ENCODE data around the gene ZNF429.
"Not testable (repeated sequence)": the region's sequence is repeated elsewhere in the genome, so short reads cannot be mapped to it uniquely, and the experiment has no call there.

The ZNF429 gene

DNA sequence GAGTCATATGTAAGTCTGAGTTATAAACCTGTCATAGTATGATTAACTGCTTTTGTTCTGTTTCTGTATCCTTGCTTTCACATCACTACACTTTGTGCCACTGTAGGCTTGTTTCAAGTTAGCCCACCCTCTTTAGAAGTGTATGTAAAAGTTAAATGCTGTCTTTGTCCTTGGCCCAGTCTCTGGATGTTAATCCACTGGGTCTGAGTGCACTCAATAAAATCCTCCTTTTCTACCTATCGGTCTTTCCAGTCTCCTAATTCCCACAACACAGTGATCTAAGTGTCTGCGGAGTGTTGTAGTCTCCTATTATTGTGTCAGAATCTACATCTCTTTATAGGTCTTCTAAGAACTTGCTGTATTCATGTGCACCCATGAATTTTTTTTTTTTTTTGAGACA, 14.1 kb downstream of the ZNF429 start:
- no peak for DNase-seq

- DNase-seq: no peak
Observed at GRCh38 chr19:21532904-21533303, 27.5 kb downstream of the ZNF429 start.

GRCh38 chr19:21536741-21537290, 31.4 kb downstream of the ZNF429 start:
- not testable (repeated sequence) for DNase-seq

GRCh38 chr19:21559444-21559843, 54.0 kb downstream of the ZNF429 start:
- DNase-seq: no peak

GRCh38 chr19:21564406-21564805, 59.0 kb downstream of the ZNF429 start:
- DNase-seq: no peak

DNA sequence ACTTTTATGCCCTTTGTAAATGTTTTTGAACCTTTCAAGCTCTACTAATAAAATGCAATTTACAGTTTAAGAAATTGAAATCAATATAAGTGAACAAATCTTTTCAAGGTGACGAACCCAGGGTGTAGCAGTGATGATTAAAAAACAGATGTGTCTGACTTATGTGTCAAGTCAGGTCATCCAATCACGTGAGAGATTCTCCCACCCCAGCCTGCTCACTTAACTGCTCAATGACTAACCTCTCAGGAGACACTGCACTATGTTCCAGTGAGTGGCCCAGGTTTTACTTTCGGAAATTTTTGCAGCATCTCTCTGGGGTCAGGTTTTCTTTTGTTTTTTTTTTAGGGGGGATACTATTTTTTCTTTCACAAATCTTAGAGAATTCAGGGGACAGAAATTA, 60.7 kb downstream of the ZNF429 start:
- DNase-seq: no peak

GRCh38 chr19:21567806-21568205, 62.4 kb downstream of the ZNF429 start:
- not testable (repeated sequence) for DNase-seq

GRCh38 chr19:21568816-21569493, 63.6 kb downstream of the ZNF429 start:
- peak; percentile 97 for DNase-seq

DNA sequence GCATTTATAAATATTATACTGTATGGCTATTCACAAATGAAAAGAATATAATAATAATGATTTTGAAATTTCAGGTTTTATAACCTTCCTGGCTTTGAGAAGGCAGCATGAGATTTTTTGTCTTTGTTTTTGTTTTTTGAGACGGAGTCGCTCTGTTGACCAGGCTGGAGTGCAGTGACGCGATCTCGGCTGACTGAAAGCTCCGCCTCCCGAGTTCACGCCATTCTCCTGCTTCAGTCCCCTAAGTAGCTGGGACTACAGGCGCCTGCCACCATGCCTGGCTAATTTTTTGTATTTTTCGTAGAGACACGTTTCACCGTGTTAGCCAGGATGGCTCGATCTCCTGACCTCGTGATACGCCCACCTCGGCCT, 64.1 kb downstream of the ZNF429 start:
- DNase-seq: peak; percentile 77

DNA sequence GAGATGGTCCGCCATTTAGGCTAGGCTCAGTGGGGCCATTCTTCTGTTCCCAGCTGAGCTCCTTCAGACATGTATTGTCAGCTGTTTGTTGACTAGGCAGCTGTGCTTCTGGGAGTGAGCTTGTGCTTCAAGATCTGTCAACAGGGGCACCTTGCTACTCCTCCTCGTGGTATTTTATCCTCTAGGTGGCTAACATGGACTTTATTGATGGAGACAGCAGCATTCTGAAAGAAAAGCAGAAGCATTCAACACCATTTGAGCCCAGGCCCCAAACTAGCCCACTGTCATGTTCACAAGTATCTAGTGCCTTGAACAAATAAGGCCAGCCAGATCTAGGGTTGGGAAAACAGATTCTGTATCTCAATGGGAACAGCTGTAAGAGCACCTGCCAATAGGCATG, 65.9 kb downstream of the ZNF429 start:
- DNase-seq: no peak

- DNase-seq: no peak
Observed at GRCh38 chr19:21574607-21575006, 69.2 kb downstream of the ZNF429 start.

DNA sequence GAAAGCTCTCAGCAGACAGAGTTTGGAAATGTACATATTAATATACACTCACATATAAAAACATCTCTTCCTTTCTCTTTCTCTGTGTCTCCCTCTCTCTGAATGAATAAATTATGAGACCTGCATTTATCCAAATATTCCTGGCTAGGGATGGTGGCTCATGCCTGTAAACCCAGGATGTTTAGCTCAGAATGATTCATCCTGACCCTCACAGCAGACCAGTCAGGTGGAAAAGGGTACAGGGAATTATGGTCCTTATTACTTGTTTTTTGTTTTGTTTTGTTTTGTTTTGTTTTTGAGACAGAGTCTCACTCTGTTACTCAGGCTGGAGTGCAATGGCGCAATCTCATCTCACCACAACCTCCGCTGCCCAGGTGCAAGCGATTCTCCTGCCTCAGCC, 71.1 kb downstream of the ZNF429 start:
- no peak for DNase-seq

DNA sequence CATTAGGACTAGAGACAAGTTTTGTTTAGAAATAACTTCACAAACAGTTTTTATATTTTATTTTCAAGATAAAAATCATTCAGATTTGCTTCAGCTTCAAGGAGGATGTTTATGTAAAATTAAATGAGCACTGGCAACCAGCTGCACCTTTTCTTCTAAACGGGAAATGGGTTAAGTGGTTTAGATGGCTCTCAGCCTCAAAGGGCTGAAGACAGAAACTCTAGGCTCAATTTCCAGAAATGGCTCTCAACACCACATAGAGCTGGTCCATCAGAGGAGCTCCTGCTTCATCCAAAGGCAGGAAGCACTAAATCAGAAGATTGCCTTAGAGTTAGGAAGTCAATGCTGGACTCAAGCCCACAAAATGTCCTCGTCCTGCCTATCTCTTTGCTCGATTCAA, 74.7 kb downstream of the ZNF429 start:
- no peak for DNase-seq

- no peak for DNase-seq
Observed at GRCh38 chr19:21580818-21581217, 75.4 kb downstream of the ZNF429 start.

DNA sequence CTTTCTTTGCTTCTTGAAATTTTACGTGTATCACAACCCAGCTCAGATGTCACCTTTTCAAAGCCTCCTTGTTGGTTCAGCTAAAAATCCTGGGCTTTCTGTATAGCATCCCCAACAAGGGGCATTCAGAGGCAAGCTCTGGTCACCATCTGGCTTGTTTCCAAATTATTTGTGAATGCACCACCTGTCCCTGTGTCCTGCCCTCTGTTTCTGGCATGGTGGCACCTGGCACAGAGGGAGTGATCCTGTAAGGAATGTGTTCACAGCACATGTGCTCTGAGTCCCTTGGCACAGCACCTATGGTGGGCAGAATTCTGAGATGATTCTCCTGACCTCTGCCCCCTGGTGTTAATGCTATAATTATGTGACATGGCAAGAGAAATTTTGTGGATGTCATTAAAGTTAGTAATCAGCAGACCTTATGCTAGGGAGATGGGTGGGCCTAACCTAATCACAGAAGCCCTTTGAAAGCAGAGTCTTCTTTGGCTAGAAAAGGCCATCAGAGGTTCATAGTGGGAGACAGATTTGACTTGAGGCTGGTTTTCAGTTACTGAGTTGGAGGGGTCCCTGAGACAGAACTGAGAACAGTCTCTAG, 76.3 kb downstream of the ZNF429 start:
- no peak for DNase-seq

DNA sequence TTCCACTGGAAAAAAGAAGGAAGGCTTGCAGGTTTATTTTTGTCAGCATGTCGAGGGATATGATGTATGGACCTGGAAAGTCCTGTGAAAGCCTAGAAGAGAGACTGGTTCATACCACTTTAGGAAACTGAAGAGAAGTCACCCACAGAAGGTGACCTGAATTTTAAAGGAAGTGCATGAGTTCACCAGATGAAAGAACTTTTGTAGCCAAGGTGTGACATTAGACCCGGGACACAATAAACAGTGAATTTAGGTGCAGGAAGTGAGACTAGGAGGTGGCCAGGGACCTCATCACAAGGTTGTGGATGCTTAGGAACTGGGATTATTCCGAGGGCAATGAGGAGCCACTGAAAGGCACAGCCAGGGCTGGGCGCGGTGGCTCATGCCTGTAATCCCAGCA, 79.1 kb downstream of the ZNF429 start:
- no peak for DNase-seq

DNA sequence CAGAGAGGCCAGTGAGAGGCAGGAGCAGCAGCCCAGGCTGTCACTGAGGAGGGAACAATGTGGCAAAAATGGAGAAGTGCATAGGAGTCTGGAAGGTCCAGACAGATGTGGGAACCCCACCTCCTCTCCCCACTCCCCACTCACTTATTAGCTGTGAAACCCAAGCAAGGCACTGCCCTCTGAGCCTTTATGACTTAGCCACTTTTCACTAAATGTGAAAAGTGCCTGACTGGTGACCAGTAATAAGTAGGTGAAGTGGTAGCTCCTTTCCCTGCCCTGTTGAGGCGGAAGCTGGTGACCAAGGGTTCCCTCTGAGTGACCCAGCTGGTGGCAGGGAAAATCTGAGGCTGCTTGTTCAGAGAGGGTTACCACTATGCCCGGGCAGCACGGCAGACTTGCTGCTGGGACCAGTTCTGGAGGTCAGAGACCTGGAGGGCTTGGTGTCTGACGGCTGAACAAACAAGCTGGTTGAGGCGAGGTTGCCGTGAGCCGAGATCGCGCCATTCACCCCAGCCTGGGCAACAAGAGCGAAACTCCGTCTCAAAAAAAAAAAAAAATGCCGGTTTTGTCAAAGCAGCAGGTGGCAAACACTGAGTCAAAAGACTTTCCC, 80.0 kb downstream of the ZNF429 start:
- no peak for DNase-seq

GRCh38 chr19:21586311-21587116, 81.1 kb downstream of the ZNF429 start:
- peak; percentile 39 for DNase-seq

DNA sequence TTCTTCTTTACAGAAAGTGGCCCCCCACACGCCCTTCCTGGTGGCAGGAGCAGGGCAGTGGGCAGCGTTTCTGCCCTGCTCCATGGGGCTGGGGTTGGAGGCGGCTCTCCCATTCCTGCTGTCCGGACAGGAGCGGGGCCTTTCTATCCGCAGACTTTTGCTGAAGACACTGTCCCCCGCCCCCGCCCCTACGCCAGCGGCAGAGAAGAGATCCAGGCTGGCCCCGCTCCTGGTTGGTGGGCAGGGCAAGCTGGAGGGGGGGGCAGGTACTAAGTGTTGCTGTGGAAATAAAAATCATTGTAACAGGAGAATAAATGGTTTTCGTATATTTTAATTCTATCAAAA, 81.7 kb downstream of the ZNF429 start:
- no peak for DNase-seq

DNA sequence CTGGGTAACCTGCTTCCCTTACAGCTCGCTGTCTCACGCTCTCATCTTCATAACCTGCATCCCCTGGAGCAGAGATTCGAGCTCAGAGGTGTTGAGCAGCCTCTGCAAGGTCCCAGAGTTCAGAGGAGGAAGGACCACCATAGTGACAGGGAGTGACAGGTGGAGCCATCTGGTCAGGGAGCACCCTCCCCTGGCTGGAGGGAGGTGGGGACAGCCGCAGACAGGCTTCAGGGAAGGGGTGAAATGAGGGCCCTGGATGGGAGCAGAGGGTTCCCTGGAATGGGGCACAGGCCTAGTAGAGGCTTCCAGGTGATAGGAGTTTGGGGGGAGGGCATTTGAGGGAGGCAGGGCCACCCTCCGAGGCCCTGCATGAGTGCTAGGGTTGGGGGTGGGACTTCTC, 82.1 kb downstream of the ZNF429 start:
- no peak for DNase-seq

GRCh38 chr19:21588065-21588601, 82.7 kb downstream of the ZNF429 start:
- DNase-seq: no peak

- no peak for DNase-seq
Observed at GRCh38 chr19:21590867-21591266, 85.5 kb downstream of the ZNF429 start.

DNA sequence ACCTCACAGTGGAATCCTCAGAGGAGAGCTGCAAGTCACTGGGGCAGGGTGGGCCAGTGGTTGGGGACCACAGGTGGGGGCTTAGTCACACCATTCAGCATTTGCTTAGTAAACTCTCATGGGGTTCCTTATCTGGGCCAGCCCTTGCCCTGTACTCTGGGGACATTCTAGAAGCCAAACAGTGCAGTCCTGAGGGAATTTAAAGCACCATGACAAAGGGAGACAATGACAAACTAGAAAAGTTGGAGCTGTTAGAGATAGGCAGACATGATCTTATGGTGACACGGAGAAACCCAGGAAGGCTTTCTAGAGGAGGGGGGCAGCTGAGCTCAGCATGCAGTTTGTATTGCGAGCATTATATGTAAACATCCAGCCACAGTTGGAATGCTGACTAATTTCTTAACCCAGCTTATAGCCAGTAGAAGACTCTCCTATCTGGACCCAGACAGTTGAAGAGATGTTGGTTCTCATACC, 87.6 kb downstream of the ZNF429 start:
- no peak for DNase-seq

All from right hindlimb (tissue), 1 donor.